CD4-positive, alpha-beta T cell treated with Interleukin-2 at 100 ng/mL for 4 hours (primary cell): Measurements from ENCODE around the gene C1orf115.
"Not testable (repeated sequence)": the region's sequence is repeated elsewhere in the genome, so short reads cannot be mapped to it uniquely, and the experiment has no call there.

Source experiments
- DNase-seq: peaks from one replicate; pipeline ENCODE4 v3.0.0-alpha.2; 2020; ENCODE audit warnings: low spot score

Gene C1orf115

GRCh38 chr1:220694866-220695382, 4.8 kb downstream of the C1orf115 start:
- DNase-seq = no peak

GRCh38 chr1:220695426-220695825, 5.3 kb downstream of the C1orf115 start:
- DNase-seq = no peak

- DNase-seq = no peak
These were observed 6.2 kb downstream of the C1orf115 start for GRCh38 chr1:220696226-220696862.

GRCh38 chr1:220696863-220697231, 6.7 kb downstream of the C1orf115 start:
- no peak for DNase-seq

- no peak for DNase-seq
These were observed 7.2 kb downstream of the C1orf115 start for GRCh38 chr1:220697326-220697725.

GRCh38 chr1:220698607-220699016, 8.4 kb downstream of the C1orf115 start:
- DNase-seq = no peak

GRCh38 chr1:220699044-220699443, 8.9 kb downstream of the C1orf115 start:
- no peak for DNase-seq

- DNase-seq = no peak
These were observed 10.5 kb downstream of the C1orf115 start for GRCh38 chr1:220700556-220701179.

- DNase-seq = no peak
These were observed 11.8 kb downstream of the C1orf115 start for GRCh38 chr1:220701974-220702373.

DNA sequence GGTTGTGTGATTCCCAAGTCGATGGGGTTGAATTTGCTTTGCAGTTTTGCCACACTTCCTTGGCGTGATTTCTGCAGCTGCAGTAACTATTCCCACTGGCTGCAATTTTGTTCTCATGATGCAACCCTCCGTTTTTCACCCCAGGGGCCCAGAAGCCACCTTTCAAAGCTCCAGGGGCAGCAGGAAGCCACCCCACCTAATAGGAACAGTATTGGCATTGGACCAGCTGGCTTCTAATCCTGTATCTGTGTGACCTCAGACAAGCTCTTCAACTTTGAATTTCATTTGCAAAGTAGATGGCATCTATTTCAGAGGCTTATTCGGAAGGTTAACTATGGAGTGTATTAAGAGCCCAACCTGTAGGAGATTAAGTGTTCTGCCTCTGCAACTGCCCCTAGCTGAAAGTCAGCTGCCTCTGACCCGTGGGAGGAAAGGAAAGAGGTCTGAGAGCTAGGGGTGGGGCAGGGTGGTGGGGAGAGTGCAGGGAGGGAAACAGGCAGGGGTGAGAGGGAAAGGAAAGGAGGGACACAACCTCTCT, 12.6 kb downstream of the C1orf115 start:
- DNase-seq = no peak

DNA sequence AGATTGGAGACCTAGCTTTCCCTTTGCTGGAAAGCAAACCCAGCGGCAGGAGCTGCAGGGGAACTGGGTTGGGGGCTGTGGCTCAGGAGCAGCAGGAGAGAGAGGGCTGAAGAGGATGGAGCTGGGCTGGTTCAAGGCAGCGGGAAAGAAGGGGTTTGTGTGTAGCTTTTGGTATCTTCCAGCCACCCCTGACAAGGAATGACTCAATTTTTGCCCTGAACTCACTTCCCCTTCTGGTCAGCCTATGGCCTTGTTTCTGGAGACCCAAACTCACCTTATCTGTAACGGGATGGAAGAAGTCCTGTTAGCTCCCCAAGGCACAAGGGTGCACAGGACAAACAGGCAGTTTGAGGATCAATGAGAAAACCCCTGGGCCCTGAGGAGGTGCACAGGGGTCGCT, 13.1 kb downstream of the C1orf115 start:
- no peak for DNase-seq

- no peak for DNase-seq
These were observed 15.6 kb downstream of the C1orf115 start for GRCh38 chr1:220705782-220706181.

GRCh38 chr1:220706480-220706879, 16.3 kb downstream of the C1orf115 start:
- DNase-seq = no peak

DNA sequence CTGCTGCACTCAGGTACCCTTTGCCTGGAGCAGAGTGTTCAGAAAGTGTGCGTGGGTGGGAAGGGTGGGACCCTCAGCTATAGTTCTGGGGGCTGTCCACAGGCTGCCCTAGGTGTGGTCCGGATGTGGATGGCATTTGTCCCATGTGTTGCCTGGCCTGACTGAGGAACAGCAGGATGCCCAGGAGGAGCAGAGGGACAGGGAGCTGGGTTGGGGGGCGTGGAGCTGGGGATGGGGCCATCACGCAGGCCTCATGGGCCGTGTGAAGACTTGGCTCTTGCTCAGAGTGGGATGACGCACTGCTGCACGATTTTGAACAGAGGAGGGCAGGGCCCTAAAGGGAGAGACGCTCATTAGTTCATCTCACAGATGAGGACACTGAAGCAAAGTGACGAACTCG, 17.0 kb downstream of the C1orf115 start:
- DNase-seq = no peak

GRCh38 chr1:220708244-220708643, 18.1 kb downstream of the C1orf115 start:
- DNase-seq = no peak

- DNase-seq = no peak
These were observed 19.0 kb downstream of the C1orf115 start for GRCh38 chr1:220708936-220709801.

DNA sequence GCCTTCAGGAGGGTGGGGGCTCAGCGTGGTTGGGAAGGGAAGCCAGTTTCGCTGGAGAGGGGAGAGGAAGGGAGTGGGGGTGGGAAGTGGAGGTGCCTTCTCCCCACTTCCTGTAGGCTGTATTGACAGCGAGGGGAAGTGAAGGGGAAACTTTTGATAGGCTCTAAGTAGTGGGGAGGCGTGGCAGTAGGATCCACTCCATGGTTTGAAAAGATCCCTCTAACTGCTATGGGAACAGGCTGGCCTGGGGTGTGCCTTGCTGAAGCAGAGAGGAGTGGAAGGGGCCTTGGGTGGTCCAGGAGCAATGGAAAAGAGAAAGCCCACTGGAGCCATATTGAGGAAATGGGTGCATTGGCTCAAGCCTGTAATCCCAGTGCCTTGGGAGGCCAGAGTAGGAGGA, 20.2 kb downstream of the C1orf115 start:
- no peak for DNase-seq

GRCh38 chr1:220711056-220711809, 21.1 kb downstream of the C1orf115 start:
- no peak for DNase-seq

- not testable (repeated sequence) for DNase-seq
These were observed 25.8 kb downstream of the C1orf115 start for GRCh38 chr1:220715986-220716385.

GRCh38 chr1:220717800-220718640, 27.9 kb downstream of the C1orf115 start:
- no peak for DNase-seq

DNA sequence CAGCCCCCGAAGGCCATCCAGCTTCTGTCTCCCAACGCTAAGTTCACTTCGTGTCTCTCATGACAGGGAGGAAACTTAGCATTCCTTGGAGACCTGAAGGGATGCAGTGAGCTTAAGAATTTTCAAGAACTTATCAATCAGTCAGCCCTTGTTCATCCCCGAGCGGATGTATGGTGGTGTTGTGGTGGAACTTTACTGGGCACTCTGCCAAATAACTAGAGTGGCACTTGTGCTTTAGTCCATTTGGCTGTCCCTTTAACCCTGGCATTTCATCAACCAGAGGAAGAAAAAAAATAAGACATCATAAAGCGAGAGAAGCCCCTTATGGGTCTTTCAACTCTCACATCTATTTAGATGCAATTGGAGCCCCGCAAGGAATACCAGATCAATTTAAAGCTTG, 31.1 kb downstream of the C1orf115 start:
- DNase-seq = not testable (repeated sequence)
